GM18520 (cell line): ENCODE results near the gene TMEM88.

Experiments used
- ATAC-seq: cut with Tn5 transposase; IDR thresholded peaks from one replicate; pipeline ENCODE4 v1.9.1; 2021; ENCODE audit not compliant: unreplicated experiment

The TMEM88 gene

GRCh38 chr17:7884581-7885366 lies 29.9 kb downstream of the TMEM88 start:
- no peak for ATAC-seq

- no peak for ATAC-seq
These were observed 30.7 kb downstream of the TMEM88 start for GRCh38 chr17:7885367-7886226.

GRCh38 chr17:7886227-7887037 lies 31.6 kb downstream of the TMEM88 start:
- no peak for ATAC-seq

- ATAC-seq: no peak
These were observed 32.2 kb downstream of the TMEM88 start for GRCh38 chr17:7887038-7887481.

- peak; percentile 31 for ATAC-seq
These were observed 32.8 kb downstream of the TMEM88 start for GRCh38 chr17:7887482-7888183.

- no peak for ATAC-seq
These were observed 33.5 kb downstream of the TMEM88 start, which contains the start of gene CHD3 for GRCh38 chr17:7888184-7888920. Gene CHD3, plus strand, starts transcription at chr17:7888789. Its CDS starts 212 bp downstream, at chr17:7889001.

GRCh38 chr17:7889166-7889955 lies 34.5 kb downstream of the TMEM88 start:
- ATAC-seq: no peak

- ATAC-seq: no peak
These were observed 38.5 kb downstream of the TMEM88 start for GRCh38 chr17:7893187-7893880.

- no peak for ATAC-seq
These were observed 39.4 kb downstream of the TMEM88 start for GRCh38 chr17:7894226-7894625.

GRCh38 chr17:7894866-7895265 lies 40.0 kb downstream of the TMEM88 start:
- ATAC-seq: no peak

GRCh38 chr17:7897090-7897489 lies 42.2 kb downstream of the TMEM88 start:
- no peak for ATAC-seq

GRCh38 chr17:7897773-7898172 lies 42.9 kb downstream of the TMEM88 start:
- no peak for ATAC-seq

- ATAC-seq: no peak
These were observed 48.6 kb downstream of the TMEM88 start for GRCh38 chr17:7903154-7904103.
